HG03064 (cell line): Measurements from ENCODE around the gene FXYD3.

ENCODE experiments used
- ATAC-seq: cut with Tn5 transposase; IDR thresholded peaks from one replicate; pipeline ENCODE4 v1.9.1; 2021; ENCODE audit warnings: low read depth; ENCODE audit not compliant: unreplicated experiment

The FXYD3 gene

DNA sequence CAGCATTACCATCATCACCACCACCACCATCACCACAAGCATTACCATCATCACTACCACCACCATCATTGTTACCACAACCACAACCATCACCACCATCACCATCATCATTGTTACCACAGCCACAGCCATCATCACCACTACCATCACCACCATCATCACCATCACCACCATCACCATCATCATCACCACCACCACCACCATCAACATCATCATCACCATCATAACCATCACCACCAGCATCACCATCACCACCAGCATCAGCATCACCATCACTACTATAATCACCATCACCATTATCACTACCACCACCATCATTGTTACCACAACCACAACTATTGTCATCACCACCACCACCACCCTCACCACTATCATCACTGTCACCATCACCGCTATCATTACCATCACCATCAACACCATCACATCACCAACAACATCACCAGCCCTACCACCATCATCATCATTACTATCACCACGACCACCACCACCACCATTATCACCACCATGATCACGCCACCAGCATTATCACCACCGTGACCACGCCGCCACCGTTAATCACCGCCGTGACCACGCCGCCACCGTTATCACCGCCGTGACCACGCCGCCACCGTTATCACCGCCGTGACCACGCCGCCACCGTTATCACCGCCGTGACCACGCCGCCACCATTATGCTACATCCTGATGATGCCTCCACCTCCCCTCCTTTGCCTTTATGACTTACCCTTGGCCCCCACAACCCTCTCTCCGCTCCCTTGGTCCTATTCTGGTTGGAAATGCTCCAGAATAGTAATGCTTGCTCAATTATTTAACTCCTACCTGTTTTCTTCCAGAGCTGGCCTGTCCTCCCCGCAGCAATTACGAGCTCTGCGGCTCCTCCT lies 10.0 kb upstream of the FXYD3 start:
- no peak for ATAC-seq

DNA sequence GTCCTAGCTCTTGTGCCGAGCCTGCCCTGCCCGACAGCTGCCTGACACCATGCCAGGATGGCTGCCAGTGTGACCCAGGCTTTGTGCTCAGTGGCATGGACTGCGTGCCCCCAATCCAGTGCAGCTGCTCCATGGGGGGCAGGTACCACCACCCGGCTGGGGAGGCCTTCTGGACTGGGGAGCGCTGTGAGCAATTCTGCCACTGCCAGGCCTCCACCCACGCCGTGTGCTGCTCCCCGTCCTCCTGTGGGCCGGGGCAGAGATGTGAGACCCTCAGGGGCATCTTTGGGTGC lies 9.4 kb upstream of the FXYD3 start:
- ATAC-seq = no peak

DNA sequence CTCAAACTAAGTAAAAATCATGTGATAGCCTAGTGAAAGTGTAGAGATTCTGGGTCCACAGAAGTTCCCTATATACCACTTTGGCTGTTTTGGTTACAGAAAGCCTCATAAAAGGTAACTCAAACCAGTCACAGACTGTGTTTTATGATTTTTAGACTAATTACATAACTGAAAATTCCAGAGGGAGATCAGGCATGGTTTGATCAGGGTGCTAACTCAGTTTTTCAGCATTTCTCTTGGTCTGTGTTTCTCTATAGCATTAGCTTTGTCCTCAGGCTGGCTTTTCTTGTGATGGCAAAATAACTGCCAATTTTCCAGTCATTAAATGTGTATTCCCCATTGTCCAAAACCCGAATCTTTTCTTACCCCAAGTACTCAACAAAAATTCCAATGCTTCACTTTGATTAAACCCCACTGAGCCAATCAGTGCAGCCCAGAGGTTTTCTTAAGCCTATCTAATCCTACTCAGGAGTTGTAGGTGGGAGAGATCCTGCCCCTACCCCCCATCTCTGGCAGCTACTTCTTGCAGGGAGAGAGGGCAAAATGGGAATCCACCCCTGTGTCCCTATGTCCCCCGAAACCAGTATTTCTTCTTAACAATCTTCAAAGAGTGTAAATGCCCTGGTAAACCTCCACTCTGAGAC lies 8.6 kb upstream of the FXYD3 start:
- no peak for ATAC-seq

DNA sequence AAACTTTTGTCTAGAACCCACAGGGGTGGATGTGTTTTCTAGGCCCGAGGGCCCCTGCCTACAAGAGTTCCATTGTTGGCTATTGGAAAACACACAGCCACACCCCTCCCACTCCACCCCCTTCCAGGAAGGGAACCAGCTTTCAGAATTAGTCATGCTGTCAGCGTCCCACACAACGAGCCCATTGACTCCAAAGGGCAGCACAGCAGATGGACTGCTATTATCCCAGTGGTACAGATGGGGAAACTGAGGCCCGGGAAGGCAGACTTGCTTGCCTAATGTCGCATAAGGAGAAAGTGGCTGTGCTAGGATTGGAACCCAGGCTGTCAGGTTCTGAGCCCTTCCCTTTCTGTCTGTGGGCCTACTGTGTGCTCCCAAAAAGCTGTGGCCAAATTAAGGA lies 8.1 kb upstream of the FXYD3 start:
- no peak for ATAC-seq

DNA sequence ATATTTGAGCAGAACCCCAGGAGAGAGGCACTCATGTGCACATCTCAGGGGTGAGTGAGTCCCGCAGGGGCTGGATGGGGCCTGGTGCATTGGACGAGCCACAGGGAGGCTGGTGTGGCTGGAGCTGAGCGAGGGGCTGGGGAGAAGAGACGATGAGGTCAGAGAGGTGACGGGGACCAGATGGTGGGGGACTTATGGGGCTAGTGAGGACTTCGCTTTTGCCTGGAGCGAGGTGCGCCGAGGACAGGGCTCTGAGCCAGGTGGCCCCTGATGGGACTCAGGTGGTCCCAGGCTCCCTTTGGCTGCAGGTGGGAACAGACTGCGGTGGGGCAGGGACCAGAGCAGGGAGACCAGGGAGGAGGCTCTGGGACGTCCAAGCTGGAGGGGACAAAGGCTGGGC lies 6.9 kb upstream of the FXYD3 start:
- ATAC-seq = no peak

DNA sequence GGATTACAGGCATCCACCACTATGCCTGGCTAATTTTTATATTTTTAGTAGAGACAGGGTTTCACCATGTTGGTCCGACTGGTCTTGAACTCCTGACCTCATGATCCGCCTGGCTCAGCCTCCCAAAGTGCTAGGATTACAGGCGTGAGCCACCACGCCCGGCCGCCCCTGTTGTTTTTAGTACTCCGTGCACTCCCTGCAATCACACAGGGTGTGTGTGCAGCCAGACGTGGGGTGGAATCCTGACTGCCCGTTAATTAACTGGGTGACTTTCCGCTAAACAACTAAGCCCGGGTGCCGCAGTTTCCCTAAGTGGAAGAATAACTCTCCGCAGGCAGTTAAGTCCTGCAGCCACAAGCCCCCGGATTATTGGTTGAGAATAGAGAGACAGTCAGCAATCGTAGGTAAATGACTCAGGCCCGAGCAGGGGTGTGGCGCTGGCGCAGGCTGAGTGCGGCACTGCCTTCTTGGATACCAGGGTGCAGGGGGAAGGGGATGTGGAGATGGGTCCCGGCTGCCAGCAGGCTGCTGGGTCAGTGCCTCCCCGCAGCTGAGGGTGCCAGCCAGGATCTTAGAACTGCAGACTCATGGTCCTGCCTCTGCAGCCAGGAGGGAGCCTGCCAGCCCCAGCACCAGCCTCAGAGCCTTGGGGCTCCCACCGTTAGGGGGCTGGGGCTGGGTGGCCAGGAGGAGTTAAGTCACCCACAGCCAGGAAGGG lies 6.1 kb upstream of the FXYD3 start:
- no peak for ATAC-seq

DNA sequence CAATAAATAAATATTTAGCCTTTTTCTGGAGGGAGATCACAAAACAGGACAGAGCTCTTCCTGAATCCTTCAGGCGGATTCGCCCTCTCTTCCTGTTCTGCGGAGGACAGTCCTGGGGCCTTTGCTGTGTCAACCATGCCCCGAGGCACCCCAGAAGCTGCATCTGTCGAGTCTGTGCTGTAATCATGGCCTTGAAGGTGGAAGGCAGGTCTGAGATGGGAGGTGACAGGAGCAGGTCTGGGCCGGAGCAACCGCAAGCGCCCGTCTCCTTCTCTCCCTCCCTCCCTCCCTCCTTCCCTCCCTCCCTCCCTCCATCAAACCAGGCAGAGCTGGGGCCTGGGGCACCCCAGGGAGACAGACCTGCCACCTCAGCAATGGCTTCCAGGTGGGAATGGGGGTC lies 4.6 kb upstream of the FXYD3 start:
- ATAC-seq = no peak

DNA sequence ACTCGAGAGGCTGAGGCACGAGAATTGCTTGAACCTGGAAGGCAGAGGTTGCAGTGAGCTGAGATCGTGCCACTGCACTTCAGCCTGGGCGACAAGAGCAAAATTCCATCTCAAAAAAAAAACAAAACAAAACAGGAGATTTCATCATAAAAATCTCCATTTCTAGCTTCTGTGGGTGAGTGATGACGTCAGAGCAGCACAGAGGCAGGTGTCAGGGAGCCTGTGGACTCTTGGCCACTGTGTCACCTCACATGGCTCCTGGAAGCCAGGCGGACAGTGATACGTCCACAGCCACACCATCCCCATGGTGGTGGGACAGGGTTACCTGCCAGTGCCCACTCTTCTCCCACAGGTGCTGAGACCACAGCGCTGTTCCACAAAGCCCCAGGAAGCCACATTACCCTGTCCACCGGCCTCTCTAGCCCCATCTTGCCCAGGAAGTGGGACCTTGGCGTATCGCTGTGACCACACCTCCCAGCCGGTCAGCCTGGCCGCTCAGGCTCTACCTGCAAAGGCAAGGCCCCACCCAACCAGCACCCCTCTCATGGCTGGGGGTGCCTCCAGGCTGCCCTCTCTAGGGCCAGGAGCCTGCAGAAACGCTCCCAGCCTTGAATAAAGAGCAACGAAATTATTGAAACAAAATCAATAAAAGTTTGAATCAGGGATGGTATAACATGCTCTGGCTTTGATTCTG lies 2.5 kb upstream of the FXYD3 start:
- ATAC-seq = no peak

DNA sequence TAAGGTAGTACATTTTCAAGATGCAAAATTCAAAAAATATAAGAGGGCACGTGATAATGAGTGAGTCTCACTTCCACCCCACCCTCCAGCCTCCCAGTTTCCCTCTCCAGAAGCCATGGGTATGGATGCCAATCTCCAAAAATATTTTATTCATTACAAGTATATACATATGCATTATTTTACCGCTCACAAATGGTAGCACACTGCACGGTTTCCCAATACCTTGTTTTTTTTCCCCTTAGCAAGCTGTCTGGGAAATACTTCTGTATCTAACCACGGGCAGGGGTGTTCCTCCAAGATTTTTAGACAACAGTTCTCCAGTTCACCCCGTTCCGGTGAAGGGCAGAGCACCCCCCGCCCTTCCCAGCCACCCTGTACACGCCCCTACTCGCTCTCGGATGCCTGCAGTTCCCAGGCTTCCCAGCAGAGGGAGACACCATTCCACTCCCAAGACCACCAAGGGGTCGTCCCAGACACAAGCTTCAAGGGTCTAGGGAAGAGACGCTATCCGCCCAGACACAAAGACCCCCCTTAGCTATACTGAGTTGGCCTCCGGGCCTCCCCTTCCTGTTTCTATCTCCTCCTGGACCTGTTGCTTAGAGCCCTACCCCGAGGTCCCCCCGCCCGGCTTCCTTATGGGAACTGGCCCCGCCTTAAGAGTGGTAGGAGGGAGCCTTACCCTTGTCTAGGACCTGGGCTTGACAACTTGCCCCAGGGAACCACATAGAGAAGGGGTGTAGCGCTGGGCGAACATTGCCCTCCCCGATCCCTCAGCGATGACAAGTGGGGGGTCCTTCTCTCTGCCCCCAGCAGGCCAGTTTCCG lies 1.1 kb upstream of the FXYD3 start:
- ATAC-seq = no peak

DNA sequence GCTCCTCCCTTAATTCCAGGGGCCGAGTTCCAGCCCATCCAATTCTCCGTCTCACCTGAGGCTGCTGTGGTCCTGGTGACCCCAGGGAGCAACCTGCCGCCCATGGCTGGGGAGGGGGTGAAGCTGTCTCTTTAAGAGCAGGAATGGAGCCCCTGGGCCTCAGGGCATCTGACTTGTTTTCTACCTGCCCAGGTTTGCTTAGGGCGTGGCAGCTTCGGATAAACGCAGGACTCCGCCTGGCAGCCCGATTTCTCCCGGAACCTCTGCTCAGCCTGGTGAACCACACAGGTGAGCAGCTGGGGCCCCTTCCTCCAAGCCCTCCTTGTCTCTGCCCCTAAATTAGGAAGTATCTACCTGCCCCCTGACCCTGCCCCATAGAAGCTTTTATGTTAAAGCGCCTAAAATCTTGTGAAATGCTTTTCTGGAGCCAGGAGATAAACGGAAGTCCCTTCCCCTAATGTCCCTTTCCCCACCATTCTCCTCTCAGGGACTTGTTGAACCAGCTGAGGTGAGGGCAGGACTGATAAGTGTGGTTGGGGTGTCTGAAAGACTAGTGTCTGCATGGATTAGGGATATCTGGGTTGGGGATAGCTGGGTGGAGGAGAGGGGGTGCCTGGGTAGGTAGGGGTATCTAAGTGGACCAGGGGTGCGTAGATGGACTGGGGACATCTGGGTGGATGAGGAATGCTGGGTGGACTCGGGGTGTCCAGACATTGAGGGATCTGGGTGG lies 614 bp downstream of the FXYD3 start:
- ATAC-seq = no peak

DNA sequence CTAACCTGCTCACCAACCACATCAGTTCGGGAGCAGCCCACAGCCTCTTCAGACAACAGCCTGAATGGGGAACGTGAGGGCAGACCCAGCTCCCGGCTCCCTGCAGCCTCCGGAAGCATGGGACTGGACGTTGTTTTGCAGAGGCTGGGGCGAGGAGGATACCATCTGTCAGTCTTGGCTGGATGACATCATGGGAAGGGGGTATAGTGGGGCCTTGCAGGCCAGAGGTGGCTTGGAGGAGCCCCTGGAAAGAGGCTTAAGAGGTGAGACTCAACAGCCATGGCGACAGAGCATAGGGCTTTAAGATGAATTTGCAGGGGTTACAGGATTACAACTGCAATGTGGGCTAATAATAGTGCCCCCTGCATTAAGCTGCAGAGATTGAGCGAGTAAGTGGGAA lies 1.5 kb downstream of the FXYD3 start:
- ATAC-seq = no peak

DNA sequence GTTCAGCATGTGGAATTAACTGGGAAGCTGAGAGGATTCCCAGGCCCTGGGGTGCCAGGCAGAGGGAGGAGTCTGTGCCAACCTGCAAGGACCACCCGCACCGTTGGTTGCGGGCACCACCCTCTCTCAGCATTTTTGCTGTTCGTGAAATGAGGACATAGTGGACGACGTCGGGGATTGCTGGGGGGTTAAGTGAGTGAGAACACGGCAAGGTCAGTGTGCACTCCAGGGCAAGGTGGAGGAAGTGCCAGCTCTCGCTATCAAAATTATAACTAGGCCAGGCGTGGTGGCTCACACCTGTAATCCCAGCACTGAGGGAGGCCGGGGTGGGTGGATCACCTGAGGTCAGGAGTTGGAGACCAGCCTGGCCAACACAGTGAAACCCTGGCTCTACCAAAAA lies 2.2 kb downstream of the FXYD3 start:
- no peak for ATAC-seq

DNA sequence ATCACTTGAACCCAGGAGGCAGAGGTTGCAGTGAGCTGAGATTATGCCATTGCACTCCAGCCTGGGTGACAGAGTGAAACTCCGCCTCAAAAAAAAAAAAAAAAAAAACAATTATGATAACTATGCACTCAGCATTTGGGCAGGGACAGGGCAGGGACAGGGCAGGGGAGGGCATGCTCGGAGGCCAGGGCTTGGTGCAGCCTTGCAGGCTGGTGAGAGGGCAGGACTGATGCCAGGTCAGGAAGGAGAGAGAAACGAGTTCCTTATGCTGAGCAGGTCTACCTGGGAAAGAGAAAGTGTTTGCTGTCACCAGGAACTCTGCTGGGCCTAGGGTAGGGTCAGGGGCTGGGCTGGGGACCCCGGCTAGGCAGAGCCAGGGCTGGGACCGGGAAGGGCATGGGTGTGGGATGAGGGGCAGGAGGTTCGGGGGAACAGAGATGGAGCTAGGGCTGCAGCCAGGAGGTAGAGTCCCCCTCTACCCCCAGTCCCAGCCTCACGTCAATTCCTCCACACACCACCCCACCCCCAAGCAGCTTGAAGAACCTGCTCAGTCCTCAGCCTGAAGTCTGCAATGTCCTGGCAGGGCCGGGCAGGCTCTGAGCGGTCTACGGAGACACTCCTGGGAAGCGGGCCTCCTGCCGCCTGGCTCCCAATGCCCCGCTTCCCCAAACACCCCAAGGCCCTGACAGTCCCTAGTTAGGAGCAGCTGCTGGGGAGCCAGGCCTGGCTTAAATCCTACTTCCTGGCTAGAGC lies 2.8 kb downstream of the FXYD3 start:
- ATAC-seq = no peak

DNA sequence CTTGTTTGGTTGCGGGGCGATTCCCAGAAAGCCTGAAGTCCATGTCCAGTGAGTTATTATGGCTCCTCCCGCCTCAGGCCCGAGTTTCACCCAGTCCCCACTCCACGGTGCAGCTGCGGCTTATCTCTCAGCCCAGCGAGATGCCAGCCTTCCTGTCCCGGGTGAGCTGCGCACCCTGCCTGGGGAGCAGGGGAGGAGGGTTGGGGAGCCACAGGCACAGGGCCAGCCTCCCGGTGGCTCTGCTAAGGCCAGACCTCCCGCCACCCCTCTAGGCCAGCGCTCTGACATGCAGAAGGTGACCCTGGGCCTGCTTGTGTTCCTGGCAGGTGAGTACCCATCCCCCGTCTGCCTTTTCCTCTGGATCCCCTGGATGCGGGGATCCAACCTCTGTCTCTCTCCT lies 3.5 kb downstream of the FXYD3 start:
- no peak for ATAC-seq

DNA sequence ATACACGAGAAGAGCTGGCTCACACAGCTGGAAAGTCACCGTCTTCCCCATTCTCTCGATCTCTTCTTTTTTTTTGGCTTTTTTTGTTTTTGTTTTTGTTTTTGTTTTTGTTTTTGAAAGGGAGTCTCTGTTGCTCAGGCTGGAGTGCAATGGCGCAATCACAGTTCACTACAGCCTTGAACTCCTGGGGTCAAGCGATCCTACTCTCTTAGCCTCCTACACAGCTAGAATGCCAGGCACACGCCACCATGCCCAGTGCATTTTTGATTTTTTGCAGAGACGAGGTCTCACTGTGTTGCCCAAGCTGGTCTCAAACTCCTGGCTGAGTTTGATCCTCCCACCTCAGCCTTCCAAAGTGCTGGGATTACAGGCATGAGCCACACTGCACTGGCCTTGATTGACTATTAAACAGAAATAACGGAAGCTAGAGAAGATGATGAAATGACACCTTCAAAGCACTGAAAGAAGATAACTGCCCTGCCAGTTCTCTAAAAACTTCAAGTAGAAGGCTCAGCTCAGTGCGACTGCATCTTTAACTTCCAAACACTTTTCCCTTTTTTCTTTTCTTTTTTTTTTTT lies 4.0 kb downstream of the FXYD3 start:
- ATAC-seq = no peak

DNA sequence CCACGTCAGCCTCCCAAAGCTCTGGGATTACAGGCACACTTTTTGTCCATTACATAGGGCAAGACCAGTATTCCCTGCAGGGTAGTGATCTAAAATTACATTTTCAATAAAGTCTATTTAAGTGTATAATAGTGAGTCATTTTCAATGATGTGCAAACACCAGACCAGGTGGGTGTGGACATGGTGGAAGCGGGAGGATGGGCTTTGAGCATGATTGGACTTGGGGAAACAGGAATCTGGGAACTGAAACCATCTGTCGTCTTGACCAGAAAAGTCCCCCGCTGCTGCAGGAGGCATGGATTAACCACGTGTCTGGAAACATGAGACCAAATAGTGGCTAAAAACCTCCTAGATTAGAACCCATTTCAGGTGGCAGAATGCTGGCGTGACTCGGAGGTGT lies 4.9 kb downstream of the FXYD3 start:
- ATAC-seq = no peak

DNA sequence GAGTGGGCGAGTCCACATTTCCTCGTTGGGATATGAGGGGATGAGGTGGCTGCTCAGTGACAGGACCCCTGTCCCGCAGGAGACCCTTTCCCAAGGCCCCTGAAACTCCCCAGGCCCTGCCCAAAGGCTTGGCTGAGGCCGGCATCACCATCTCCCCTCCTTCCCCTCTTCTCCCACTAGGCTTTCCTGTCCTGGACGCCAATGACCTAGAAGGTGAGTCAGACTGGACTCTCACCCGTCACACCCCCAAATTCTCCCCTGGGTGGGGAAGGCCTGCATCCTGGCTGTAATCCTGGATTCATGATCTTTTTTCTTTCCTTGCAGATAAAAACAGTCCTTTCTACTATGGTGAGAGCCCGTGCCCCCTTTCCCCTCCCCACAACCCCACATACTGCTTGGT lies 5.3 kb downstream of the FXYD3 start:
- no peak for ATAC-seq

DNA sequence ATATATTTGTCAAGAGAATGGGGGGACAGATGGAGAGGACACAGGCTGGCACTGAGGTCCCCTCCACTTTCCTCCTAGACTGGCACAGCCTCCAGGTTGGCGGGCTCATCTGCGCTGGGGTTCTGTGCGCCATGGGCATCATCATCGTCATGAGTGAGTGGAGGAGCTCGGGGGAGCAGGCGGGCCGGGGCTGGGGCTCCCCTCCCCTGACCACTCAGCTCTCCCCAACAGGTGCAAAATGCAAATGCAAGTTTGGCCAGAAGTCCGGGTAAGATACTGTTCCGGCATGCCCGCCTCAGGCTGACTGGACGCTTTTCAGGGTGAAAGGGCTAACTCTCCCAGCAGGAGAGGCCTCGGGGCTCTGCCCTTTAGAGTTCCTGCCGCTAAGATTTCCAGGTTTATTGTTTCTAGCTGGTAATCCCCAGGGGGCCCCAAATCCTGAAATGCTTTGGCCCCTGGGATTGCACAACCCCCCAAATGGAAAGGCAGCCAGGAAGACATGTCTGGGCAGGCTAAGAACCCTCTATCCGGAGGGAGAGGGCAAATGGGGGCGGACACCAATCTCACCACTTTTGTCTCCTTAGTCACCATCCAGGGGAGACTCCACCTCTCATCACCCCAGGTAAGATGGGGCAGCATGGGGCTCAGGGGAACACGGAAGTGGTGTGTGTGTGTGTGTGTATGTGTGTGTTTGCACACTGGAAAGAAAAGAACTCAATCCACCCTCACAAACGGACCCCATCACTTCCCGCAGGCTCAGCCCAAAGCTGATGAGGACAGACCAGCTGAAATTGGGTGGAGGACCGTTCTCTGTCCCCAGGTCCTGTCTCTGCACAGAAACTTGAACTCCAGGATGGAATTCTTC lies 7.3 kb downstream of the FXYD3 start:
- ATAC-seq = no peak
